WTC11 (cell line): Measurements from ENCODE around the gene ELMO1. TPM values are rescaled to one million over a fixed set of nuclear protein-coding genes. Genes with fewer than 3 reads are reported as not detected.

Experiments used
- ATAC-seq: fragments of 200-7000 bp; cut with Tn5 transposase; 2 replicates; pipeline ENCODE4 v1.10.0; 2021; ENCODE audit warnings: mild to moderate bottlenecking, moderate library complexity
- CTCF ChIA-PET: fragments of 300-600 bp; sonication (Branson Sonifier 250); formaldehyde crosslinking; loops from one replicate; lab custom pipeline; 2021; ENCODE audit warnings: antibody characterized with exemption; lab: Charles Lee
- POLR2A ChIA-PET: fragments of 350-600 bp; sonication (Branson Sonifier 250); formaldehyde crosslinking; loops from one replicate; lab custom pipeline; 2021; ENCODE audit warnings: antibody characterized with exemption; lab: Charles Lee
- DNase-seq: peaks from one replicate; pipeline ENCODE4 v3.0.0; 2021; ENCODE audit warnings: low spot score
- H3K27ac Mint-ChIP-seq: 2 replicates; pipeline ENCODE4 v1.8.0; 2021; ENCODE audit warnings: mixed read lengths
- H3K27me3 Mint-ChIP-seq: 2 replicates; pipeline ENCODE4 v1.8.0; 2021; ENCODE audit warnings: low read depth, mild to moderate bottlenecking, moderate library complexity, mixed read lengths
- H3K36me3 Mint-ChIP-seq: 2 replicates; pipeline ENCODE4 v1.8.0; 2021; ENCODE audit warnings: mixed read lengths
- H3K4me1 Mint-ChIP-seq: 2 replicates; pipeline ENCODE4 v1.8.0; 2022; ENCODE audit warnings: mixed read lengths
- H3K4me3 Mint-ChIP-seq: 2 replicates; pipeline ENCODE4 v1.8.0; 2021; ENCODE audit warnings: mild to moderate bottlenecking, moderate library complexity, mixed read lengths
- H3K9me3 Mint-ChIP-seq: 2 replicates; pipeline ENCODE4 v1.8.0; 2021; ENCODE audit warnings: mixed read lengths
- AFF4 ChIP-seq: sonication (generic); formaldehyde crosslinking; IDR thresholded peaks from 2 replicates; pipeline ENCODE4 v1.8.1; 2023; ENCODE audit warnings: mild to moderate bottlenecking, missing genetic modification reagents, borderline replicate concordance
- CREB1 ChIP-seq: sonication (generic); formaldehyde crosslinking; IDR thresholded peaks from 2 replicates; pipeline ENCODE4 v1.8.0; 2023; ENCODE audit warnings: mild to moderate bottlenecking, missing genetic modification reagents
- CREM ChIP-seq: sonication (generic); formaldehyde crosslinking; IDR thresholded peaks from 2 replicates; pipeline ENCODE4 v1.8.1; 2022; ENCODE audit warnings: mild to moderate bottlenecking, missing genetic modification reagents, moderate library complexity
- E2F4 ChIP-seq: sonication (generic); formaldehyde crosslinking; IDR thresholded peaks from 2 replicates; pipeline ENCODE4 v1.8.1; 2022; ENCODE audit warnings: low read depth, mild to moderate bottlenecking, moderate library complexity, missing genetic modification reagents, borderline replicate concordance
- ELF4 ChIP-seq: sonication (generic); formaldehyde crosslinking; IDR thresholded peaks from 2 replicates; pipeline ENCODE4 v1.8.1; 2022; ENCODE audit warnings: low read depth, mild to moderate bottlenecking, moderate library complexity, missing genetic modification reagents
- FOXK1 ChIP-seq: sonication (generic); formaldehyde crosslinking; IDR thresholded peaks from 2 replicates; pipeline ENCODE4 v1.8.0; 2022; ENCODE audit warnings: mild to moderate bottlenecking, moderate library complexity, missing genetic modification reagents
- FOXP4 ChIP-seq: sonication (generic); formaldehyde crosslinking; IDR thresholded peaks from 2 replicates; pipeline ENCODE4 v1.8.0; 2022; ENCODE audit warnings: mild to moderate bottlenecking, missing genetic modification reagents
- HMGXB4 ChIP-seq: sonication (generic); formaldehyde crosslinking; IDR thresholded peaks from 2 replicates; pipeline ENCODE4 v1.8.1; 2023; ENCODE audit warnings: mild to moderate bottlenecking, moderate library complexity, missing genetic modification reagents
- IRF2 ChIP-seq: sonication (generic); formaldehyde crosslinking; IDR thresholded peaks from 2 replicates; pipeline ENCODE4 v1.8.0; 2022; ENCODE audit warnings: low read depth, missing genetic modification reagents, borderline replicate concordance
- KAT7 ChIP-seq: sonication (generic); formaldehyde crosslinking; IDR thresholded peaks from 2 replicates; pipeline ENCODE4 v1.8.1; 2023; ENCODE audit warnings: missing genetic modification reagents, mild to moderate bottlenecking, borderline replicate concordance
- NR2C2 ChIP-seq: sonication (generic); formaldehyde crosslinking; IDR thresholded peaks from 2 replicates; pipeline ENCODE4 v1.8.0; 2022; ENCODE audit warnings: mild to moderate bottlenecking, missing genetic modification reagents
- OVOL2 ChIP-seq: fragments of 250-450 bp; sonication (Bioruptor Pico); IDR thresholded peaks from 2 replicates; pipeline ENCODE4 v1.9.0; 2021; ENCODE audit warnings: mild to moderate bottlenecking, borderline replicate concordance
- PRRX2 ChIP-seq: fragments of 250-450 bp; sonication (Bioruptor Pico); IDR thresholded peaks from 2 replicates; pipeline ENCODE4 v1.8.0; 2021; ENCODE audit warnings: mild to moderate bottlenecking
- SMAD3 ChIP-seq: sonication (generic); formaldehyde crosslinking; IDR thresholded peaks from 2 replicates; pipeline ENCODE4 v1.8.0; 2022; ENCODE audit warnings: missing genetic modification reagents, mild to moderate bottlenecking, borderline replicate concordance
- ZNF219 ChIP-seq: sonication (generic); formaldehyde crosslinking; IDR thresholded peaks from 2 replicates; pipeline ENCODE4 v1.8.0; 2023; ENCODE audit warnings: missing genetic modification reagents, mild to moderate bottlenecking, borderline replicate concordance
- ZNF232 ChIP-seq: sonication (generic); formaldehyde crosslinking; IDR thresholded peaks from 2 replicates; pipeline ENCODE4 v1.8.0; 2022; ENCODE audit warnings: mild to moderate bottlenecking, missing genetic modification reagents
- total RNA-seq: library from RNA; stranded (reverse); gene quantifications from 3 replicates; pipeline ENCODE4 v1.2.3, GENCODE V29; 2021
- TF ChIP-seq, protein P1 (sequence below): sonication (generic); formaldehyde crosslinking; IDR thresholded peaks from 2 replicates; pipeline ENCODE4 v1.8.0; 2023; ENCODE audit warnings: missing genetic modification reagents, mild to moderate bottlenecking, borderline replicate concordance

The ELMO1 gene
- total RNA-seq, 1 experiment from 2014 or later: 19.4 TPM

- TF ChIP-seq, protein P1, sequence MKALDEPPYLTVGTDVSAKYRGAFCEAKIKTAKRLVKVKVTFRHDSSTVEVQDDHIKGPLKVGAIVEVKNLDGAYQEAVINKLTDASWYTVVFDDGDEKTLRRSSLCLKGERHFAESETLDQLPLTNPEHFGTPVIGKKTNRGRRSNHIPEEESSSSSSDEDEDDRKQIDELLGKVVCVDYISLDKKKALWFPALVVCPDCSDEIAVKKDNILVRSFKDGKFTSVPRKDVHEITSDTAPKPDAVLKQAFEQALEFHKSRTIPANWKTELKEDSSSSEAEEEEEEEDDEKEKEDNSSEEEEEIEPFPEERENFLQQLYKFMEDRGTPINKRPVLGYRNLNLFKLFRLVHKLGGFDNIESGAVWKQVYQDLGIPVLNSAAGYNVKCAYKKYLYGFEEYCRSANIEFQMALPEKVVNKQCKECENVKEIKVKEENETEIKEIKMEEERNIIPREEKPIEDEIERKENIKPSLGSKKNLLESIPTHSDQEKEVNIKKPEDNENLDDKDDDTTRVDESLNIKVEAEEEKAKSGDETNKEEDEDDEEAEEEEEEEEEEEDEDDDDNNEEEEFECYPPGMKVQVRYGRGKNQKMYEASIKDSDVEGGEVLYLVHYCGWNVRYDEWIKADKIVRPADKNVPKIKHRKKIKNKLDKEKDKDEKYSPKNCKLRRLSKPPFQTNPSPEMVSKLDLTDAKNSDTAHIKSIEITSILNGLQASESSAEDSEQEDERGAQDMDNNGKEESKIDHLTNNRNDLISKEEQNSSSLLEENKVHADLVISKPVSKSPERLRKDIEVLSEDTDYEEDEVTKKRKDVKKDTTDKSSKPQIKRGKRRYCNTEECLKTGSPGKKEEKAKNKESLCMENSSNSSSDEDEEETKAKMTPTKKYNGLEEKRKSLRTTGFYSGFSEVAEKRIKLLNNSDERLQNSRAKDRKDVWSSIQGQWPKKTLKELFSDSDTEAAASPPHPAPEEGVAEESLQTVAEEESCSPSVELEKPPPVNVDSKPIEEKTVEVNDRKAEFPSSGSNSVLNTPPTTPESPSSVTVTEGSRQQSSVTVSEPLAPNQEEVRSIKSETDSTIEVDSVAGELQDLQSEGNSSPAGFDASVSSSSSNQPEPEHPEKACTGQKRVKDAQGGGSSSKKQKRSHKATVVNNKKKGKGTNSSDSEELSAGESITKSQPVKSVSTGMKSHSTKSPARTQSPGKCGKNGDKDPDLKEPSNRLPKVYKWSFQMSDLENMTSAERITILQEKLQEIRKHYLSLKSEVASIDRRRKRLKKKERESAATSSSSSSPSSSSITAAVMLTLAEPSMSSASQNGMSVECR (CRISPR knock-in tag): no peak
- TF ChIP-seq HMGXB4: no peak
- no peak for TF ChIP-seq FOXP4 (CRISPR knock-in tag)
- TF ChIP-seq FOXK1 (CRISPR knock-in tag): no peak
- no peak for TF ChIP-seq SMAD3 (CRISPR knock-in tag)
- TF ChIP-seq CREM (CRISPR knock-in tag): no peak
- no peak for TF ChIP-seq E2F4 (CRISPR knock-in tag)
- no peak for TF ChIP-seq IRF2
- no peak for TF ChIP-seq ZNF232 (CRISPR knock-in tag)
- TF ChIP-seq OVOL2 (CRISPR knock-in tag): no peak
- no peak for TF ChIP-seq ZNF219 (CRISPR knock-in tag)
Measured at GRCh38 chr7:37425498-37425897, 23.2 kb downstream of the ELMO1 start (continued).

DNA sequence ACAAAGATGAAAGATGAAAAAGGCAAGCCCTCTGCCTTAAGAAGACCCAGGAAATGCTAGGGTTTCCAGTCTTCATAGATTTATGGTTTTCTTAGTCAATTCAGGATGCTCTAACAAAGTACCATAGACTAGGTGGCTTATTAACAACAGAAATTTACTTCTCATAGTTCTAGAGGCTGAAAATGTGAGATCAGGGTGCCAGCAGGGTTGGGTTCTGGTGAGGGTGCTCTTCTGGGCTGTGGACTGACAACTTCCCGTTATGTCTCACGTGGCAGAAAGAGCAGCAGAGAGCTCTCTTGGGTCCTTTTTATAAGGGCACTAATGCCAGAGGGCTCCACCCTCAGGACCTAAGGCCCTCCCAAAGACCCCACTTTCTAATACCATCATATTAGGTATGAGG lies 23.7 kb downstream of the ELMO1 start:
- no peak overlapping the region for H3K4me3 Mint-ChIP-seq
- TF ChIP-seq ELF4 (CRISPR knock-in tag) (no peak), CREB1 (CRISPR knock-in tag) (no peak), KAT7 (CRISPR knock-in tag) (no peak)
- ATAC-seq (no peak), DNase-seq (no peak)
- ChIA-PET CTCF (no interaction called here), POLR2A (no interaction called here)
- H3K4me1 Mint-ChIP-seq: no peaks in the 10 kb centered on the region
- no peaks in the 10 kb centered on the region for H3K27me3 Mint-ChIP-seq
- H3K27ac Mint-ChIP-seq: no peak overlapping the region
- no peaks in the 10 kb centered on the region for H3K36me3 Mint-ChIP-seq
- H3K9me3 Mint-ChIP-seq: no peaks in the 10 kb centered on the region

DNA sequence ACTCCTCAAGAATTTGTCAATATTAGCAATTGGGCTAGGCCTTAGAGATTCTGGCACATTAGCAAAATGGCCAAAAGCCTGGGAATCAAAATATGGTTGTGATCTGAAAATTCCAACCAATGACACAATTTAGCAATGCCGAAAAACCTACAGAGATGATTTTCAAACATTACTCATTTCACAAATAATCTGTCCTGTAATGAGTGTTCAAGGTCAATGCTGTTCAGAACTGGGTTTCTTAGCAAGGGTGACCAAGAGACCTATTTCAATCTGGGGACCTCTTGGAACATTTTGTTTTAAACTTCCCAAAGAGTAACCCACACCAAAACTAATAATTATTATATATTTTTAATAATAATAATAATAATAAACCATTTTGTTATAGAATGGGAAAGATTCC lies 24.1 kb downstream of the ELMO1 start:
- no peaks in the 10 kb centered on the region for H3K27me3 Mint-ChIP-seq
- H3K27ac Mint-ChIP-seq: no peak overlapping the region
- H3K36me3 Mint-ChIP-seq: no peaks in the 10 kb centered on the region
- H3K4me1 Mint-ChIP-seq: no peaks in the 10 kb centered on the region
- no peak for DNase-seq
- H3K4me3 Mint-ChIP-seq: no peak overlapping the region
- CTCF ChIA-PET: interaction anchor here (1.1 kb wide), 1 partner anchor 67 kb away, joined by 4 read pairs; no protein-coding TSS in a partner anchor
- H3K9me3 Mint-ChIP-seq: no peaks in the 10 kb centered on the region
- POLR2A ChIA-PET: no interaction called here
- no peak for ATAC-seq
- TF ChIP-seq FOXP4 (CRISPR knock-in tag): no peak
- TF ChIP-seq NR2C2: no peak
- no peak for TF ChIP-seq PRRX2
- no peak for TF ChIP-seq ZNF219 (CRISPR knock-in tag)
- TF ChIP-seq AFF4 (CRISPR knock-in tag): no peak
